Kidney tubule cell (primary cell): ENCODE data around the gene STX4.

Source experiments
- DNase-seq: peaks from one replicate; pipeline ENCODE4 v3.0.0-alpha.2; 2018; ENCODE audit warnings: low spot score

STX4 gene

GRCh38 chr16:31084584-31085302, 51.4 kb downstream of the STX4 start:
- no peak for DNase-seq

GRCh38 chr16:31085411-31085810, 52.1 kb downstream of the STX4 start:
- DNase-seq = no peak

GRCh38 chr16:31085873-31086628, 52.7 kb downstream of the STX4 start:
- no peak for DNase-seq

- no peak for DNase-seq
These were observed 53.2 kb downstream of the STX4 start for GRCh38 chr16:31086629-31086906.

GRCh38 chr16:31087481-31087880, 54.1 kb downstream of the STX4 start:
- no peak for DNase-seq

- no peak for DNase-seq
These were observed 54.6 kb downstream of the STX4 start for GRCh38 chr16:31087971-31088370.

GRCh38 chr16:31088459-31089183, 55.3 kb downstream of the STX4 start, which contains the start of gene PRSS53:
Gene PRSS53 (minus strand): TSS chr16:31088943. CDS start chr16:31088809, 134 bp downstream.
- DNase-seq = no peak

GRCh38 chr16:31089199-31089598, 55.8 kb downstream of the STX4 start:
- no peak for DNase-seq
